Activated effector memory CD4-positive, alpha-beta T cell treated with Interleukin-2 at 50 U/mL for 16 hours (primary cell): Measurements from ENCODE around the gene SIK1.
"Not testable (repeated sequence)": the region's sequence is repeated elsewhere in the genome, so short reads cannot be mapped to it uniquely, and the experiment has no call there.

ENCODE experiments used
- DNase-seq: peaks from one replicate; pipeline ENCODE4 v3.0.0-alpha.2; 2020

Gene SIK1

DNA sequence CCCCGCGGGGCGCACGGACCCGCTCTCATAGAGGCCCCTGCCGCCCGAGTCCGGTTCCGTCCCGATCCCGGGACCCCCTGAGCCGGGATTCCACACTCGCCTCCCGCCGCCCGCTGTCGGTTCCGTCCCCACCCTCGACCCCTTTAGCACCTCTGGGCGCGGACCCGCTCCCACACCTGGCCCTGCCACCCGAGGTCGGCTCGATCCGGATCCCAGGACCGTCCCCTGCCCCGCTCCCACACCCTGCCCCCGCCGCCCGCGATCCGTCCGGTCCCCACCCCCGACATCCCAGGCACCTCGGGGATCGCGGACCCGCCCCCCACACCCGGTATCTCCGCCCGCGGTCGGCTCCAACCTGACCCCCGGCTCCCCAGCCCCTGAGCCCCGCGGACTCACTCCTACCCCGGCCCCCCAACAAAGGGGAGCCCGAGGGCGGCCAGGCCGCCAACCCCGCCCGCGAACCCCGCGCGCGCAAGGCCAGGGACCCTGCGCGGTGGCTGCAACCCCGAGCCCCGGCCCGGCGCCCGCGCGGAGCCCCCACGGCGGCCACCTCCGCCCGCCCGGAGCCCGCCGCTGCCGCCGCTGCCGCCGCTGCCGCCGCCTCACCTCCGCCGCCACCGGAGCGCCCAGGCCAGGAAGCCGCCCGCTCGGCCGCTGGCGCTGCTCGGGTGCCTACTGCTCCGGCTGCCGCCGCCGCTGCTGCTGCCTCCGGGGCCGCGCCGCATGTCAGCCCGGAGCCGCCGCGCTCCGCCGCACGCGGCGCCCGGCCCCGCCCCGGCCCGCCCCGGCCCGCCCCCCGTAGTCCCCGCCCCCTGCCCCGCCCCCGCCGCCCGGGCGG, at the start of gene SIK1:
TSS of gene SIK1 (minus strand) at position 728 of the 838 bp plus-strand sequence. CDS start 953 bp downstream, outside the sequence.
- DNase-seq, result not testable (repeated sequence)

GRCh38 chr21:43471597-43472242, 44.8 kb upstream of the SIK1 start:
- DNase-seq, result not testable (repeated sequence)

- DNase-seq, result not testable (repeated sequence)
Measured at GRCh38 chr21:43469719-43470458, 43.0 kb upstream of the SIK1 start.

DNA sequence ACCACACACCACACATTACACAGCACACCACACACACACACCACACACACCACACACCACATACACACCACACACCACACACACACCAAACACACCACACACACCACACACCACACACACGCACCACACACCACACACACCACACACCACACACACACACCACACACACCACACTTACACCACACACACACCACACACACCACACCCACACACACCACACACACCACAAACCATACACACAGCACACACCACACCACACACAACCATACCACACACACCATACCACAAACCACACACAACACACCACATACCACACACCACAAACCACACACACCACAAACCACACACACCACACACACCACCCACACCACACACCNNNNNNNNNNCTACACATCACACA, 40.9 kb upstream of the SIK1 start:
- no peak for DNase-seq

DNA sequence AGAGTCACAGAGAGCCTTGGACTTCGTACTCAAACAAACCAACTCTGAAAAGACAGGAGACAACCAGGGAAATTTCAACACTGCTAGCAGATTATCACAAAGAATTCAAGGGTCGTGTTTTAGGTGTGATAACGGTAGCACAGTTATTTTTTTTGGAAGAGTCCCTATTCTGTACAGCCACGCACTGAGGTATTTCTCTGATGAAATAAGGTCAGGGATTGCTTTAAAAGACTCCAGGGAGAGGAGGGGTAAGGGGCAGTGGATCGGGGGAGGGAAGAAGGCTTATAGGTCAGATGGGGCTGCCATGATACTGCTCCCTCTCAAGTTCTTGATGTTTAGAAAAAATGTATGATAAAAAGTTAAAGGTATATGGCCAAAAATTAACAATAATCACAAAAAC, 38.2 kb upstream of the SIK1 start:
- DNase-seq, result not testable (repeated sequence)

GRCh38 chr21:43463498-43464261, 36.7 kb upstream of the SIK1 start:
- not testable (repeated sequence) for DNase-seq

DNA sequence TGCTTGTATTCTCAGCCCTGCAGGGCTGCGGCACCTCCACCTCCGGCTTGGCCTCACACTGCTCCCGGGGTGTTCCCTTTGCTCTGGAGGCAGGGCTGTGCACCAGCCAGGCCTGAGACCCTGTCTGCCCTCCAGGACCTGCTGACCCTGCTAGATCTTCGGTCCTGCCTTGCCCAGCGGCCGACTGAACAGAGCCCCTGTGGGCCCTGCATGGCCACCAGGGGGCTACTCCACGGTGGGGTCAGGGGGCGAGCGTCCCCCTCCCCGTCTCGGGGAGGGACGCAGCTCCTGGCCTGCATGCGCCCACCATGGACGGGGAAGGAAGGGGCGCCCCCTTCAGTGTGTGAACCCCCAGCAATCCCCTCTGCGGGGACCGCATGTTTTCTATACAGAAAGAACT, 36.0 kb upstream of the SIK1 start:
- DNase-seq, result not testable (repeated sequence)

DNA sequence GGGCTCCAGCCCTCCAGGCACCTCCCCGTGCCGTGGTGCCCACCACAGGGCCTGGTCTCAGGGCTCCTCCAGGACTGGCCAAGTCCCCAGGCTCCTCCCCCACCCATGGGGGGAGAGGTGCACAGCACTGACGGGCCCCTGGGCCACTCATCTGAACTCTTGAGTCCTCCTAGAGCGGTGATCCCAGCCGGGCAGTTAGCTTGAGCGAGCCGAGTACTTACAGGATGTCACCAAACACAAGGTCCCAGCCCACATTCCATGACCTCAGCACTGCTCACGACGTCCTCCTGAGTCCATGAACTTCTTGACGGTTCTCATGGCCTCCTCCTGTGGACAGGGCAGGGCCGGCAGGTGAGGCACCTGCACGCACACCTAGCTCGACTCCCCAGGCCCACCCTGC, 33.5 kb upstream of the SIK1 start:
- not testable (repeated sequence) for DNase-seq

- DNase-seq, result not testable (repeated sequence)
Measured at GRCh38 chr21:43458995-43459394, 32.1 kb upstream of the SIK1 start.

GRCh38 chr21:43456616-43457314, 29.8 kb upstream of the SIK1 start:
- DNase-seq, result not testable (repeated sequence)

DNA sequence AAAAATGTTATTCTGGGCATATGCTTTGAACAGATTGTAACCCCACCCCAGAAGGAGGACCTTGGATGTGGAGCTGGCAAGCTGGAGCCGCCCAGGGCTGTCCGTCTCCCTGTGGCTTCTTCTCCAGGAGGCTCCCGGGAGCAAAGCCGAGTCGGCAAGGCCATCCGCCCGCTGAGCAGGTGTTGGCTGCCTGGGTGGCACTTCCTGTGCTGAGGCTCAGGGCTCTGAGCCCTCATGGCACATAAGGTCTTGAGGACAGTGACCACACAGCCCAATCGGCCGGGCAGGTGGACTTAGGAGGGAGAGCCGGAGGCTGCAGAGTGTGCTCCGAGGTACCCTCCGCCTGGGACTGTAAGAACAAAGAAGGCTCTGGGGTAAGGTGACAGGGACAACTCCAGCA, 28.8 kb upstream of the SIK1 start:
- DNase-seq, result not testable (repeated sequence)

GRCh38 chr21:43454176-43454575, 27.2 kb upstream of the SIK1 start:
- not testable (repeated sequence) for DNase-seq

DNA sequence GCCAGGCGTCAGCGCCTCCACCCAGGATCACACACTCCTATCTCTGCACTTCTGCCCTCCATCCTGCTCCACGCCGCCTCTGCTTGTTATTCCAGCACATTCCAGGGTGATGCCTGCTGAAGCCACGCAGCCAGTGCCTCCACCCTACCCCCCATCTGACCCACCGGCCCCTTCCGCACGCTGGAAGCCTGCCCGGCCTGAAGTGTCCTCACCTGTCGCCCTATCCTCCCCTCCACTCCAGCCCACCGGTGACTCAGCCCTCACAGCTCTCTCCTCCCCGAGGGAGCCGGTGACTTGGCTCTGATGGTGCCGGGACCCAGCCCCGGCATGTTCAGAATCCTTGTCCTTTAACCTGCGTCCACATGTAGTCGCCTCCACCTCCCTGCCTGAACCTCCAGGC, 24.9 kb upstream of the SIK1 start:
- DNase-seq, result not testable (repeated sequence)

- DNase-seq, result not testable (repeated sequence)
Measured at GRCh38 chr21:43450287-43450686, 23.4 kb upstream of the SIK1 start.

- not testable (repeated sequence) for DNase-seq
Measured at GRCh38 chr21:43447353-43447977, 20.5 kb upstream of the SIK1 start.

DNA sequence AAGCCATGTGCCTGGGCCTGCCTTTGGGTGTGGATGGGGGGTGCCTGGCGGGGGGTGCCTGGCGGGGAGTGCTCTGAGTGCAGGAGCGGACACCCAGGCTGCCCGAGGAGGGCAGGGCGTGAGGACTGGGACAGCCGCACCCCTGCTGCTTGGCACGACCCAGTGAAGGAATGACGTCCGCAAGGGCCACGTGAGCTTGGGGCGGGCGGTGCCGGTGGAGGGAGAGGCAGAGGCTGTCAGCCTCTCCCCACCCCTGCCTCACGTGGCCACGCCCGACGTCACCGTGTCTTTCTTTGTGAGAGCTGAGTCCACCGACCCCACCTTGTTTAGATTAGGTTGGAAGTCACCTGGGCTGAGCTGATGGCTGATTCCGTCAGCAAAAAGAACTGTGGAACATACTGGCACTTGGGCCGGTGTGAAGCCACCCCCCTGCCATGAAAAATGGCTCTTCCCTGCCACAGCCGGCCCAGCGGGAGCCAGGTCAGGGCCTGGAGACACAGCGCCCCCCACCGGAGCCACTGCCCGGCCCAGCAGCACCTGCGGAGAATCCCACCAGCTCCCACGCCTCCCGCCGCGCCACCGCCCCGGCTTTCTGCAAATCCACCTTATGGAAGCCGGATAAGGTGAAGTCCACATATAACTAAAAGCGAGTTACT, 19.5 kb upstream of the SIK1 start:
- DNase-seq, result not testable (repeated sequence)

DNA sequence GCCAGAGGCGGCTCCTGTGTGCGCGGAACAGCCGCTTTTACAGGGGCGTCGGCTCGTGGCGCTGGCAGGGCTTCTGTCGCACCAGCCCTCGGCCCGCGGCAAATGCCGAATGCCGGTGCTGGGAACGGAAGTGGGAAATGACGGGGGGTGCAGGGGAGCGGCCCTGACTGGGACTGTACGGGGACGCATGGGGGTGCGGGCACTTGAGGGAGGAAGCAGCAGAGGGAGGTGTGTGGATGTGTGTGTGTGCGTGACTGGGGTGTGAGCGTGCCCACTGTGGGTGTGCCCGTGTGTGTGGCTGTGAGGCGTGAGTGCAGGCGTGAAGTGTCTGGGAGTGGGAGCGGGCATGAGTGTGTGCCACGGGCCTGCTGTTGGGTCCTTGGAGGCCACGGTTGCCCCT, 17.6 kb upstream of the SIK1 start:
- not testable (repeated sequence) for DNase-seq

DNA sequence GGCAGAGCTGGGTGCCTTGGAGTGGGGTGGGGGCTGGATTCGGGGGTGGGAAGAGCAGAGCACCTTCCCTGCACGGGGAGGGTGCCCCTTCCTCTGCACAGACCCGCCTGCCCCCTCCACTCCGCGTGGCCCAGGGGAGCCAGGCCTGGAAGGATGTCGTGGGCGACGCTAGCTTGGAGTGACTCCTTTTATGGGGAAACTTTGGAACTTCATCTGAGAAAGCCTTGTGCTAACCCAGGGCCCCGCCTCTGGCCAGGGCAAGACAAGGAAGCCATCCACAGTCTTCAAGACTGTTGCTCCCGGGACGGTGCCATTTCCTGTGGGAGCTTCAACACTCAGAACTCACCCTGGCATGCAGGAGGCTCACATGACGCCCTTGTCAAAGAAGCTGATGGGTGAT, 15.6 kb upstream of the SIK1 start:
- DNase-seq, result not testable (repeated sequence)

DNA sequence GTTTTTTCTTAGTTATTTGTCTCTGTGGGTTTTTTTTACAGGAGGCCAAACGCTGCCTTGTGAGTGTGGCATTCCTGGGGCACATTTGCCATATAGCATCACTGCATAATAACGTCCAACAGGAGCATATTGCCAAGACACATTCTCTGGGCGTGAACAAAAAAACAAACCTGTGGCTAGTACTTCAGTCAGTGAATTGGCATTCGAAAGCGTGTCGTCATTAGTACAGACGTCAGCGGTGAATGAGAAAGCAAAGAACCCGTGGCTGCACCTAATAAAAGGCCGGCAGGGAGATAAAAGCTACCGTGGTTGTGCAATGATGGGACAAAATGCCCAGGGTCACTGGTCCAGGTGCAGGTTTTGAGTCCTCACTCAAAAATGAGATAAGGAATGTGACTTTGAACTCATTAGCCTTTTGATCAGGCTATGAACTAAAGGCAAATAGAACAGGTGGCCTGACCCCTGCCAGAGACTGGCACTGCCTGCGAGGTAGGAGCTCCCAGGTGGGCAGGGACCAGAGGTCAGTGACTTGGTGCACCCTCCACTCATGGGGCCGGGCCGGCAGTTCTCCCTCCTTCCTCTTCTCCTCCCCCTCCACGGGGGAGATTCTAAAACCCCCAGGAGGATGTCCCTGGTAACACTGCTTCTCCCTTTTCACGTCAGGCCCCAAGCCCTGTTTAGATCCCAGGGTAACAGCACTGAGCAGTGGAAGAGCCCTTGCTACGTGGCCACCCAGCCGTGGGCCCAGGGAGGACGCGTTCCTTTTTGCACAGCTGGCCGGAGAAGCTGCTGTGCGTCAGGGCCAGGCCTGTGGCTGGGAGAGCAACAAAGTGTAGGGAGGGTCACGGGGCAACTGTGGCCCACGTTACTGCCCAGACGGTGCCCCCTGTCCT, 14.2 kb upstream of the SIK1 start:
- DNase-seq, result not testable (repeated sequence)
